ENCODE results near the gene RBP5.

Gene RBP5, protein sequence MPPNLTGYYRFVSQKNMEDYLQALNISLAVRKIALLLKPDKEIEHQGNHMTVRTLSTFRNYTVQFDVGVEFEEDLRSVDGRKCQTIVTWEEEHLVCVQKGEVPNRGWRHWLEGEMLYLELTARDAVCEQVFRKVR

DNA sequence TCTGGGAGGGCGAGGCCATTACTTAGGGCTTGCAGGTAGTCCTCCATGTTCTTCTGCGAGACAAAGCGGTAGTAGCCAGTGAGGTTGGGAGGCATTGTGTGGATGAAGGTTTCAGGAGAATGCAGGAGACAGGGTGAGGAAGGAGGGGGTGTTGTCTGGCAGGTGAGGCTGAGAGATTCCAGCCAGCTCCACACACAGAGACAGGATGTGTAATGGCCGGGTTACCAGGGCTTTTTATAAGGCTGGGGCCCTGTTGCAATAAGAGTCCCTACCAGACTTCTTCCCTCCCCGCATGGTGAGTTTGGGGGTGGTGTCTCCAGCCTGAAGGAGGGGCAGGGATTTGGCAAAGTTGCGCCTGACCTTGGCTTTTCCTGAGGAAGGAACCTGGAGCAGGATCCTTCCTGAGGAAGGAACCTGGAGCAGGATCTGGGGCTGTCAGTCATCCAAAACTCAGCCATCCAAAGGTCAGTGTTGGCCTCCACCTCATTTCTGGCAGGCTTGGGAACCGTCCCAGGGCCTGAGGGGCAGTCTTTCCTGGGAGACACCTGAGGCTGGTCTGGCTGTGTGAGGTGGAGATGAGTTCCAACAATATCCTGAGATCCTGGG lies at the start of gene RBP5:
TSS of gene RBP5 (minus strand) at position 209 of the 606 bp plus-strand sequence. CDS start at position 95, 114 bp downstream.
- no peak for DNase-seq

DNA sequence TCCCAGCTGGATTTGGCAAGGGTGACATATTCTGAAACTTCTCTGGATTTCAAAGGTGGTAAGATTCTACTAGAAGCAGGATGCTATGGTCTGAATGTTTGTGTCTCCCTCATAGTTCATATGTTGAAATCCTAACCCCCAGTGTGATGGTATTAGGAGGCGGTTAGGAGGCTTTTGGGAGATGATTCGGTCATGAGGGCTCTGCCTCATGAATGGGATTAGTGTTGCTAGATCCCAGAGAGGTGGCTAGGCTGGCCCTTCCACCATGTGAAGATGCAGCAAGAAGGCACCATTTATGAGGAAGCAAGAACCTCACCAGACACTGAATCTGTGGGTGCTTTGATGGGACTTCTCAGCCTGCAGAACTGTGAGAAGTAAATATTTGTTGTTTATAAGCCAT lies 49.8 kb upstream of the RBP5 start:
- no peak for DNase-seq

DNA sequence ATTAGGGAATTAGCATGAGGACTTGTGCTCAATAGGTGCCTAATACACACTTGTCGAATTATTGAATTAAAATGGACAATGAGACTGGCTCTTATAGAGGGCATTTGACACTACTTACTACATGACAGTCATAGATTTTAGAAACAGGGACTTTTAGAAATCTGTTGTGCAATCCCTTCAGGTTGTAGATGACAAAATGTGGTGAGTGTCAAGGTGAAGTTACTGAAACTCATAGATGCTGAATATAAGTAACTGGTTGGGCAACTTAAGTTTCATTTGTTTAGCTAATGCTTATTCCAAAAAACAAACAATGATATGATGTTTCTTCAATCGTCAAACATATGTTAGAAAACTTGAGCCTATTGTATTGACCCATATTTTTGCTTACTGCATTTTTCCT lies 47.9 kb upstream of the RBP5 start:
- no peak for DNase-seq

DNA sequence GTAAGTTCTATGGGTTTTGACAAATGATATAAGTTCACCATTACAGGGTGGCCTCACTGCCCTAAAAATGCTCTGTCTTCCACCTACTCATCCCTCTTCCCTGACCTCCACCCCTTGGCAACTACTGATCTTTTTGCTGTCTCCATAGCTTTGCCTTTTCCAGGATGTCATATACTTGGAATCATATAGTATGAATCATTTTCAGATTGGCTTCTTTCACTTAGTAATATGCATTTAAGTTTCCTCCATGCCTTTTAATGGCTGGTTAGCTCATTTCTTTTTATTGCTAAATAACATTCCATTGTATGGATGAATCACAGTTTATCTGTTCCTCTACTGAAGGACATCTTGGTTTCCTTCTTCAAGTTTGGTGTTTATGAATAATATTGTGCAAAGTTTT lies 46.8 kb upstream of the RBP5 start:
- no peak for DNase-seq

DNA sequence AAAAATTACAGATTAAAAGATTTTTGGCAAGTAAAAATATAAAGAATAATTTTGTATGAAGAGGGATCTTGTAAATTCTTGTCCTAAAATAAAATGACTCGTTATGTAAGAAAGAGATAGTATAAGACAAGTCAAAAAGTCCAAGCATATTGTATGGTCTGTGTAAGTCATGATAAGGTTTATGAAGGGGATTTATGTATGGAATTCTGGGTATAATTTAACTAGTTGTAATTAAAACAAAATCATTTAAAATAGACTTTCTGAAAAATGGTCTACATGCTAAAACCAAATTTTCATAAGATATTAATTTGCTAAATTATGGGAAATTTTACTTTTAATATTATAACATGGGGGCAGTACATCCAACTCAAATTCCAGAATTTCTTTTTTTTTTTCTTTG lies 43.2 kb upstream of the RBP5 start:
- no peak for DNase-seq

DNA sequence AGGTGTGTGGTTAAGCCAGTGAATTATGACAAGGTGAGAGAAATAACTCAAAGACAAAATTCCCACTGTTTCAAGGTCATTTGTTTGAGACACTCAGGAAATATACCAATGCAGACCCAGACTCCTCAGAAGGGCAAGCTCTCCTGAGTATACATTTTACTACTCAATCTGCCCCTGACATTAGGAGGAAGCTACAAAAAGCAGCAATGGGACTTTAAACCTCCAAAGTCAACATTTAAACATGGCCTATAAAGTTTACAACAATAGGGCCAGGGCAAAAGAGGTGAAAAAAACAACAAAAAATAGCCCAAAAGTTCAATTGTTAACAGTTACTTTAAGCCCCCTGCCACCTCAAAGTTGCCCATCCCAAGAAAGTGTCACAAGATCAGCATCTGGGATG lies 41.3 kb upstream of the RBP5 start:
- no peak for DNase-seq

DNA sequence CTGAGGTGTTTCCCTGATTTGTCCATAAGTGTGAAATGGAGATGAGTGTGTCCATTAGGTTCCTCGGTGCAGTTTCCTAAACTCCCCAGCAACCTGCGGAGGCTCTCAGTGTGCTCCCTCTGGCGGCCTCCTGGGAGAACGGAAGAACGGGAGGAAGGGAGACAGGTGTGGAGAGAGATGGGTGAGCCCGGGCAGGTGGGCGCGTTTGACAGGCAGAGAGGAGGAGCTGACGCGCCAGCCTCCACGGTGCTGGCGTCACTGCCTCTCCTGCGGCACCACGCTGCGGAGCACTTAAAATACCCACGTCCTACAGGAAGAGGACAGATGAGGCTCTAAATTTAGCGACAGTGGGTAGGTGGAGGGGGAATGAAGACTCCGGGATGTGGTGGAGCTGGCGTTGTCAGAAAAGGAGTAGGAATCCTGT lies 34.0 kb upstream of the RBP5 start:
- peak in 24 of 56 donors; percentile 10 to 72 (median 40) for DNase-seq

DNA sequence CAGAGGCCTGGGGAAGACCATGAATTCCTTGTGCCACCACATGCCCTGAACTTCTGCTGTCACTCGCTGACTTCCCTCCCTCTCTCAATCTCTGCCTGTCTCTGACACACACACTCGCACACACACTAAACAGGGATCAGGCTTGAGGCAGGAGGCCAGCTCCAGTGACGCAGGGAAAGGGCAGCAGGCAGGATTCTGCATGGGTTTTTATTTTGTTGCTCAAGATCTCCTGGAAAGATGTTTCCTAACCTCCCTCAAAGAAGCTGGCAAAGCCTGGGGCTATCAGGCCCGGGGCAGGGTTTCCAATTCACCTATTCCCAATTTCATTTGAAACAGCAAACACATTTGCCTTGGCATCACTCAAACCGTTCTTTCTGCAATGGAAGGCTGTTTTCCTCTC lies 33.1 kb upstream of the RBP5 start:
- DNase-seq = no peak

DNA sequence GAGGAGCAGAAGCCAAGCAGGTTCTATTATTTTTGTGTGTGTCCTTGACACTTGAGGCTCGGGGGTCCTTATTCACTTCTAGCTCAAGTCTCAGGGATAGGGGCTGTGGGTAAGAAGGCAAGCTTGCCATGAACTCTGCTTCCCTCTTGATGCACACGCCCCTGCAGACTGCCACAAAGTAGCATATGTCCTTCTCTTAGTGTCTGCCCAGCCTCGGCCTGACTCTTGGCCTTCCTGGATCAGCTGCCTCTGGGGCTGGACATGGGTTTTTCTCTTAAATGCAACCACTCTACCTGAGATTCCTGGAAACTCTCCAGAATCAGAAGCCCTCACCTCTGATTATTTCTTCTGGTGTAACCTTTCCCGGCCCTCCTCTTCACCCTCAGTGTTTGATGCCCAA lies 32.6 kb upstream of the RBP5 start:
- DNase-seq = no peak

DNA sequence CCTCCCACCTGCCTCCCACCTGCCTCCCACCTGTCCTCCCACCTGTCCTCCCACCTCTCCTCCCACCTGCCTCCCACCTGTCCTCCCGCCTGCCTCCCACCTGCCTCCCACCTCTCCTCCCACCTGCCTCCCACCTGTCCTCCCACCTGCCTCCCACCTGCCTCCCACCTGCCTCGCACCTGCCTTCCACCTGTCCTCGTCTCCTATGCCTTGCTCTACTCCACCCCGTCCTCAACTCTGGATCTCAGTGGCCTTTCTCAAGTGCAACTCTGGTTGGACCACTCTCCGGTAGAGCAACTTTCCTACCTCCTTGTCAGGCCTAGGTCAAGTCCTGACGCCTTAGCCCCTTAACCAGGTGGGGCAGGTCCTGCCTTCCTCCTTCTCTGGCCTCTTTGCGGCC lies 31.5 kb upstream of the RBP5 start:
- no peak for DNase-seq

DNA sequence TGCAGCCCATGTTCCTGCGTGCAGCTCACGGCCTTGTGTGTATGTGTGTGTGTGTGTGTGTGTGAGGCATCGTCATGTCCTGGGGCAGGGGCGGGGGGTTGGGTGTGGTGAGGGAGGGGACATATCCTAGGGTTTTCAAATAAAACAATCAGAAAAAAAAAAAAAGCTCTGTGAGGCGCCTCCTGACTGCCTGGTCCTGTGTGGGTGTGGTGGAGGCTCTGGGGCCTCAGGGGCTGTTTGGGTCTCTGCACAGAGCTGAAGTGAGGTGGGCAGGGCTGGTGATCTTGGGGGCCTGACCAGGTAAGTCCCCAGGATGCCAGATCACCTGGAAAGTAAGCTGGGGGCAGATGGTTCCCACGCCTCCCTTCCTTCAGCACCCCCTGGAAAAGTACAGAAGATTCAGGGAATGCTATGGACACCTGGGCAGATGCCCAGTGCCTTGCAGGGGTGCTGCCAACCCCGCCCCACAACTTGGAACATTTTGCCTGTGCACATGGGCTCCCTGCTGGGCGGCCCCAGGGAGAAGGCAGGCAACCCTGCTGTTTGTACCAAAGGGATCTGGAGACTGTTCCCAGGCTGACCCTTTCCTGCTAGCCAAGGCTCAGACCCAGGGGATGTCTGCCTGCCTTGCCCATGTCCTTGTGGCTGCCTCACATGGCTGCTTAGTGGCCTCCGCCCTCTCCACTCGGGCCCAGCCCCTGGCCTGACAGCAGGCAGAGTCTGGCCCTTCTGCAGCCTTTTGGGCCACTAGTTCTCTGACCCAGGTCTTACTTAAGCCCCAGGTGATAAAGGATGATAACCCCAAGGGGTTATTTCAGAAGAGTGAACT lies 30.3 kb upstream of the RBP5 start:
- DNase-seq = no peak

DNA sequence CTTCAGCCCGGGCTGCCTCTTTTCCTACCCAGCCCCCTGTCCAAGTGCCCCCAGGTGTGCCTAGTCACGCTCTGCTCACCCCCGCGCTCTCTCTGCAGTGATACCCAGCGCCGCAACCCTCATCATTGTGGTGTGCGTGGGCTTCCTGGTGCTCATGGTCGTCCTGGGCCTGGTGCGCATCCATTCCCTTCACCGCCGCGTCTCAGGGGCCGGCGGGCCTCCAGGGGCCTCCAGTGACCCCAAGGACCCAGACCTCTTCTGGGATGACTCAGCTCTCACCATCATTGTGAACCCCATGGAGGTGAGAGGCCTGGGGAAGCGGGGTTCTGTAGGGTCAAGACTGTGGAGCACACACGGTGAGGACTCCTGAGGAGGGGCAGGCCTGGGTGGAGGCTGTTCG lies 28.7 kb upstream of the RBP5 start:
- no peak for DNase-seq

DNA sequence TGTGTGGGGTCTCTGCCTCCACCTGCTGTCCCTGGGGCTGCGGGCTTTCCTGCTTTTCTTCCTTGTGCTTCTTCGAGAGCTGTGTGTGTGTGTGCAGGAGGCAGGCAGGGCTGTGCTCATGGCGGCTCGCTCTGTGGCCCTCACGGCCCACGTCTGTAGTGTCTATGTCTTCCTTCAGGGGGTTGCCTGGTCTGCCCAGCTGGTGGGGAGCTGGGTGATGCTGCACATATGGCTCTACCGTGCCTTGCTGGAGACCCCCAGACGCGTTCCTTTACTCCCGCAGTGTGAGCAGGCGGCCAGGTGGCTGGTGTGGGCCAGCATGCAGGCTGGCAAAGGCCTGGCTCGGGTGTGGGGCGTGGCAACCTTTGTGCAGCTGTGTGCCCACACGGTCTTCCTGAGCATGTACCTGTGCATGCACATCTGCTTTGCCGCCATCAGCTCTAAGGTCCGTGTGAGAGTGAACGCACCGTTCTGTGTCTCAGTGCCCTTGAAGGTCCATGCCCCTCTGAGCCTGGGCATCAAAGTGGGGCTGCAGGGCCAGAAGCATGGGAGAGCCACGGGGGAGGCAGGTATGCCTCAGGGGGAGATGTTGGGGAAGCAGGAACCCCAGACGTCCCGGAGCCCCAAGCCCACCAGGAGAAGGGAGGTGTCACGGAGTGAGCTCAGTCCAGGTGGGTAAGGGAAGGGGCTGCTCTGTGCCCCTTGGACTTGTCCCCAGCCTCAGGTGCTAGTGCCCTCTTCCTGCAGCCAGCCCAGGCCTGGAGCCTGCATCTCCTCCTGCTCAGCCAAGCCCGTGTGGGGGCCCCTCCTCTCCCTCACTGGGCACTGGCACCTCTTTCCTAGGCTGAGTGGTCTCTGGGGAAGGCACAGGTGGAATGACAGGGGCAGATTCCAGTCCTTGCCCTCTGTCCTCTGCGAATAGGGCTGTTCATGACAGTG lies 27.8 kb upstream of the RBP5 start:
- DNase-seq = no peak

DNA sequence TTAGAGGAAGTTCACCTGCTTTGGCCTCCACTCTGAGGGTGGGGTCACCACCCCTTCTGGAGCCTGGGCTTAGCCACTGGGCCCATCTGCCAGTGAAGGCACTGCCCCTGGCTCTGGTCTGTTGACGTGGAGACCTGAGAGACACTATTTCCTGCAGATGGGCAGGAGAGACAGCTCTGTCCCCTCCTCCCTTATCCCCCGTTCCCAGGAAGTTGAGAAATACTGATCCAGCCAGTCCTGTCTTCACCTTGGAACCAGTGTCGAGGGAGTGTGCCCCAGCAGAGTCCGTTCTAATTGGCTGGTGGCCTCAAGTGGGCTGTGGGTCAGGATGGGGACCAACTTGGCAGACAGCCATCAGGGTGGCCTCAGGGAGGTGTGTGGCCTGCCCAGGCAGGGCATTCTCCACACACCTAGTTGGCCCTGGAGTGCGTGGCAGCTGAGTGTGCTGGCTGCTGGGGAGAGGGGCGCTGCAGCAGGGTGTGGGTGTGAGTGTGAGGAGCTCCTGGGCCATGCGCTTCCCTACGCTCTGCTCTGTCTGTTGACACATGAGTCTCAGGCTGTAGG lies 26.9 kb upstream of the RBP5 start:
- DNase-seq = no peak

DNA sequence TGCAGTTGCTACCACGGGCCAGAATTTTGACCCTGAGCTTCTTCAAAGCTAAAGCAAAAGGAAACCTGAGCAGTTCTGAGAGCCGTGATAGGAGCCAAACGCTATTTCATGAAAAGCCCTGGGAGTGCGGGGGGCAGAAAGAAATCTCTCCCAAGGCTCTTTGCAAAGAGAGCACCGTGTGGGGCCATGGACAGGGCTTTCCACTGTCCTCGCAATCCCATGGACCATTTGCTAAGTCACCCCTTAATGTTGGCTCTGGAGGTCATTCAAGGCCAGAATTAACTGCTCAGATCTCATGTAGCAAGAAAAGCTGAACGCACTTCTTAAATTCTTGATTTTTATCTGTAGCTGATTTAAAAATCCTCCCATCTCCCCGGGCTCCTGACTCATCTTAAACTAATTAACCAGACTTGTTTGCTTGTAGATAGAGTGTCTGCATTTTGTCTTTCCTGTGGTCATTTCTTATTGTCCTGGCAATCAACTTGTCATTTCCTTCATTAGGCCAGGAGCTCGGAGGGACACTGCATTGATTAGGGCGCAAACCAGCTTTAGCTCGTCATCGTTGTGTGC lies 26.3 kb upstream of the RBP5 start:
- DNase-seq = no peak

DNA sequence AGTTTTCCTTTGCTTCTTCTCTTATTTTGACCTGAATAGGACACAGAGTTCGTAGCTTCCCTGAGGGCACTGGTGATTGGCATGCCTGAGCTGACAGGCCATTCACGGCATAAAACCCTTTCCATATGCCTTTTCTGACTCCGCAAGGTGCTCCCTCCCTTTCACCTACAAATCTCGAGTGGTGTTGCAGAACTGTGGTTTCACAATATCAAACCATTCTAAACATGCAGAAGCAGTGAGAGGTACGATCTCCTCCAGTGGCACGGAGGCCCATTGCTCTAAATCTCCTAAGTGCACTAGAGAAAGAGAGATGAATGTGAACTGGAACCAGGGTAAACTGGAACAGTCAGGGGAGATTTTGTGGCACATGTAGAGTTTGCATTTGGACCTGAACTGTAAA lies 25.4 kb upstream of the RBP5 start:
- no peak for DNase-seq

DNA sequence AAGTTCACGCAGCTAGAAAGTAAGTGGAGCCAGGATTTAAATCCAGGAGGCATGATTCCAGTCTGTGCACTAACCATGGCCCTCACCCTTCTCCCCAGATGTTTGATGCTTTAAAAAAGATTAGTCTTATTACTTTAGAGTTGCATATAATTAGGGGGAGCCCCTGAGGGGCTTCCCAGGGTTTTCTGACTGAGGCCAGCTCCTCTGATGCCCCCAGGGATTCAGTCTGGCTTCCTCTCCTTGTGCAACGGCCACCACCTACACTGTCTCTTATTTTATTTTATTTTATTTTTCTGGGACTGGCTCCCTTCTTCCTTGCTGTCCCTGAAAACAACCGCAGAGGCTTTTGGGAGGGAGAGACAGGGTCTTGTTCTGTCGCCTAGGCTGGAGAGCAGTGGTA lies 24.1 kb upstream of the RBP5 start:
- no peak for DNase-seq

DNA sequence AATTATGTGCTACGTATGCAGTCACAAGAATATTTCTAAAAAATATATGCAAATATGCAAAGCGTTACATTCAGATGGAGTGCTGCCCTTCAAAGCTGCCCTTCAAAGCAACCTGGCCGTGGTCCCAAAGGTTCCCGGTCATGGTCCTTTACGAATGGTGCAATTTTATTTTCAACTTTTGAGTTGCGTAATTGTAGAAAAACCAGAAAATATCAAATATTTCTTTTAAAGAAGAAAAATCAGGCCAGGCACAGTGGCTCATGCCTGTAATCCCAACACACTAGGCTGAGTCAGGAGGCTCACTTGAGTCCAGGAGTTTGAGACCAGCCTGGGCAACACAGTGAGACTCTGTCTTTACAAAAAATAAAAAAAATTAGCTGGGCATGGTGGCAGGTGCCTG lies 22.8 kb upstream of the RBP5 start:
- no peak for DNase-seq

DNA sequence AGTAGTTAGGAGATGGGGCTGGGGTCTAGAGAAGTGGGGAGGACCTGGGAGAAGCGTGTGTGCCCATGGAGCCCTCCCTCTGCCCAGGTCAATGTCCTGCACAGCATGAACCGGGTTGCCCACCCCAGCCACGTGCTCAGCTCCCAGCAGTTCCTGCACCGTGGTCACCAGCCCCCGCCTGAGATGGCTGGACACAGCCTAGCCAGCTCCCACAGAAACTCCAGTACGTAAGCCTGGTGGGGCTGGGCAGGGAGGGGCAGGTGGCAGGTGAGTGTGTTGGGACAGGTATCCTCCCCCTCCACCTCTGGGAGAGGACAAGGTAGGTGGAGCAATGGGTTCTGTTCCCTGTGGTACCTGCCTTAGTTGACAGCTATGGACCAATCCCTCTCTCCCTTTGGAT lies 22.2 kb upstream of the RBP5 start:
- DNase-seq = no peak

DNA sequence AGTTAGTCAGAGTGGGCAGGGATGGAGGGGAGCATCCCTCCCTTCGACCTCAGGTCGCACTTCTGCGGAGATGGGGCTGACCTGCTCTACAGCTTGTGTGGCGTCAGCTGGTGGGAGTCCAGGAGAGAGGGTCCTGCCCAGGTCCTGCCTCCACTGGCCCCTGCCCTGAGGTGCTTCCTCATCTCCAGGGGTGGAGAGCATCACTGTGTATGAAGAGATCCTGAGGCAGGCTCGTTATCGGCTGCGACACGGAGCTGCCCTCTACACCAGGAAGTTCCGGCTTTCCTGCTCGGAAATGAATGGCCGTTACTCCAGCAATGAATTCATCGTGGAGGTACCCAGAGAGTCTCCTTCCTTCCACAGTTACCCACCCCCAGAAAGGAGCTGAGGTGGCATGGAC lies 21.7 kb upstream of the RBP5 start:
- no peak for DNase-seq

DNA sequence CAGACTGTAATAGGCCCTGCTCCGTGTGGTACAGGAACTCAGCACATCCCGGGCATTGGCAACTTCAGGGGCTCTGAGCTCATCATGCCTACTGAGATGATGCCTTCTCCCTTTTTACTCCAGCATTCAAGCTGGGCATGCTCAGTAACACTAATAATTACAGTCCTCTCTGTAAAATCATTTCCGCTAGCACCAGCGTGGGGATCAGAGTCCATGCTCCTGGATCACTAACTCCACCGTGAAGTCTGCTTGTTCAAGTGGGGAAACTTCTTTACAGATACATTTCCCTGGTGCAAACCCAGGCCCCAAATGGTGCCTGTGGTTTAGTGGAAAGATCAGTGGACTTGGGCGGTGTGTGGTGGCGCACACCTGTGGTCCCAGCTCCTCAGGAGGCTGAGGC lies 18.2 kb upstream of the RBP5 start:
- DNase-seq = no peak

All from amygdala (tissue), 56 donors.